Measurements from ENCODE around the gene GSTM4. TPM values are rescaled to one million over a fixed set of nuclear protein-coding genes. Genes with fewer than 3 reads are reported as not detected.

Gene GSTM4
- total RNA-seq, 3 donors from 2014 or later, result 3.7 to 6.9 (median 4.1) TPM

Other genes starting within 250 kb of the GSTM4 start
- gene PSMA5, start 229.7 kb upstream of the GSTM4 start, total RNA-seq, result 100 to 1,000 TPM; 298 to 351 (median 300) TPM
- under 1 TPM in 2 of 3 donors, not detected in 1; 0.13 to 0.37 TPM for gene SYPL2, start 189.6 kb upstream of the GSTM4 start, total RNA-seq
- 10 to 100 TPM; 19.5 to 23.8 (median 23.6) TPM for gene ATXN7L2, start 172.2 kb upstream of the GSTM4 start, total RNA-seq
- 10 to 100 TPM in 2 of 3 donors, 1 to 10 TPM in 1; 9.0 to 11.1 (median 10.6) TPM for gene CYB561D1, start 162.0 kb upstream of the GSTM4 start, total RNA-seq
- 1 to 10 TPM; 2.9 to 4.5 (median 4.0) TPM for gene AMIGO1, start 146.4 kb upstream of the GSTM4 start, total RNA-seq
- not detected for gene GPR61, start 116.2 kb upstream of the GSTM4 start, total RNA-seq
- 1 to 10 TPM; 8.6 to 8.9 (median 8.6) TPM for gene GNAI3, start 107.5 kb upstream of the GSTM4 start, total RNA-seq
- 1 to 10 TPM in 1 of 3 donors, under 1 TPM in 2; 0.19 to 1.1 (median 0.24) TPM for gene GNAT2, start 36.5 kb upstream of the GSTM4 start, total RNA-seq
- gene AMPD2, start 36.3 kb upstream of the GSTM4 start, total RNA-seq, result 100 to 1,000 TPM; 150 to 165 (median 151) TPM
- gene GSTM2, start 12.0 kb downstream of the GSTM4 start, total RNA-seq, result 1 to 10 TPM; 4.0 to 5.3 (median 4.4) TPM
- 10 to 100 TPM in 2 of 3 donors, not detected in 1; 30.4 to 60.0 TPM for gene GSTM1, start 31.7 kb downstream of the GSTM4 start, total RNA-seq
- gene GSTM5, start 56.2 kb downstream of the GSTM4 start, total RNA-seq, result under 1 TPM in 1 of 3 donors, not detected in 2; 0.05 TPM
- 10 to 100 TPM; 11.5 to 21.6 (median 11.7) TPM for gene GSTM3, start 84.9 kb downstream of the GSTM4 start, total RNA-seq
- not detected for gene EPS8L3, start 107.8 kb downstream of the GSTM4 start, total RNA-seq

Measured in activated T-cell treated with anti-CD3 and anti-CD28 coated beads, Interleukin-2, amount 50 U/mL, for 4 hours (primary cell).